Medulla oblongata (tissue), 1 donor: ENCODE measurements around the gene TMEM250.
"Not testable (repeated sequence)": the region's sequence is repeated elsewhere in the genome, so short reads cannot be mapped to it uniquely, and the experiment has no call there.

Source experiments
- DNase-seq: peaks from one replicate; pipeline ENCODE4 v3.0.0-alpha.2; 2015; ENCODE audit errors: extremely low spot score

The TMEM250 gene

GRCh38 chr9:136111190-136111589, 7.5 kb downstream of the TMEM250 start:
- DNase-seq: no peak

- DNase-seq: no peak
Measured at GRCh38 chr9:136110082-136111061, 8.3 kb downstream of the TMEM250 start.

- DNase-seq: peak; percentile 91
Measured at GRCh38 chr9:136109351-136110081, 9.2 kb downstream of the TMEM250 start.

- no peak for DNase-seq
Measured at GRCh38 chr9:136108648-136109266, 9.9 kb downstream of the TMEM250 start.

GRCh38 chr9:136107953-136108647, 10.6 kb downstream of the TMEM250 start:
- no peak for DNase-seq

- no peak for DNase-seq
Measured at GRCh38 chr9:136107155-136107952, 11.3 kb downstream of the TMEM250 start.

GRCh38 chr9:136105398-136106135, 13.1 kb downstream of the TMEM250 start:
- no peak for DNase-seq

GRCh38 chr9:136104916-136105315, 13.8 kb downstream of the TMEM250 start:
- no peak for DNase-seq

GRCh38 chr9:136104488-136104800, 14.2 kb downstream of the TMEM250 start:
- no peak for DNase-seq

GRCh38 chr9:136103651-136104487, 14.8 kb downstream of the TMEM250 start:
- no peak for DNase-seq

- DNase-seq: not testable (repeated sequence)
Measured at GRCh38 chr9:136101615-136102074, 17.0 kb downstream of the TMEM250 start.

- DNase-seq: no peak
Measured at GRCh38 chr9:136100700-136101614, 17.7 kb downstream of the TMEM250 start.

- DNase-seq: no peak
Measured at GRCh38 chr9:136099542-136099941, 19.1 kb downstream of the TMEM250 start.

GRCh38 chr9:136098844-136099243, 19.8 kb downstream of the TMEM250 start:
- DNase-seq: no peak

- DNase-seq: no peak
Measured at GRCh38 chr9:136098210-136098609, 20.5 kb downstream of the TMEM250 start.

GRCh38 chr9:136096505-136097001, 22.1 kb downstream of the TMEM250 start:
- no peak for DNase-seq

GRCh38 chr9:136095070-136096058, 23.3 kb downstream of the TMEM250 start, which contains the start of gene NACC2:
TSS of gene NACC2 (minus strand) at chr9:136095289. CDS start at chr9:136050521, 44,768 bp downstream.
- no peak for DNase-seq
